Measurements from ENCODE around the gene AGMO.

The AGMO gene

GRCh38 chr7:15378494-15379145 lies 183.2 kb downstream of the AGMO start:
- H3K9me2 ChIP-seq (replicated peaks; ENCODE audit: control insufficient read depth, low read length) = no peaks in the 10 kb centered on the region
- TF ChIP-seq CTCF (IDR thresholded peaks at IDR 0.05; ENCODE audit: low read depth, low read length, poor library complexity, severe bottlenecking) (no peak), EZH2phosphoT487 (IDR thresholded peaks at IDR 0.05; ENCODE audit: borderline replicate concordance, low read length) (no peak)

GRCh38 chr7:15376600-15376999 lies 185.2 kb downstream of the AGMO start:
- no peaks in the 10 kb centered on the region for H3F3A ChIP-seq (ENCODE audit: control insufficient read depth, insufficient read depth)
- H3K9me2 ChIP-seq (replicated peaks; ENCODE audit: control insufficient read depth, low read length) = no peaks in the 10 kb centered on the region
- H3K4me2 ChIP-seq (ENCODE audit: low read length) = no peak overlapping the region
- H4K20me1 ChIP-seq (ENCODE audit: control insufficient read depth, insufficient read depth, low read depth, low read length) = no peaks in the 10 kb centered on the region
- no peaks in the 10 kb centered on the region for H3K27me3 ChIP-seq (ENCODE audit: control insufficient read depth, low read length)
- TF ChIP-seq CTCF (IDR thresholded peaks at IDR 0.05; ENCODE audit: low read depth, low read length, poor library complexity, severe bottlenecking) (no peak), EZH2phosphoT487 (IDR thresholded peaks at IDR 0.05; ENCODE audit: borderline replicate concordance, low read length) (no peak)
- no peaks in the 10 kb centered on the region for H3K79me2 ChIP-seq (ENCODE audit: control insufficient read depth, low read length)
- H3K36me3 ChIP-seq (ENCODE audit: control insufficient read depth, low read length) = no peaks in the 10 kb centered on the region
- no peaks in the 10 kb centered on the region for H3K4me1 ChIP-seq (ENCODE audit: control insufficient read depth, low read length)
- H3K27ac ChIP-seq (ENCODE audit: low read depth, low read length) = no peak overlapping the region
- no peak overlapping the region for H3K4me3 ChIP-seq (ENCODE audit: low read length)
- H3K9me3 ChIP-seq (ENCODE audit: control insufficient read depth, insufficient read depth, low read length) = peaks cover 4% of the 10 kb centered on the region; the same call in 1 of the 2 replicates

More at GRCh38 chr7:15378494-15379145, 183.2 kb downstream of the AGMO start:
- no peaks in the 10 kb centered on the region for H3K36me3 ChIP-seq (ENCODE audit: control insufficient read depth, low read length)
- no peak overlapping the region for H3K4me3 ChIP-seq (ENCODE audit: low read length)
- H3K9me3 ChIP-seq (ENCODE audit: control insufficient read depth, insufficient read depth, low read length) = peaks cover 4% of the 10 kb centered on the region; the same call in 1 of the 2 replicates
- H3K4me1 ChIP-seq (ENCODE audit: control insufficient read depth, low read length) = no peaks in the 10 kb centered on the region
- no peak overlapping the region for H3K4me2 ChIP-seq (ENCODE audit: low read length)
- H3K27me3 ChIP-seq (ENCODE audit: control insufficient read depth, low read length) = no peaks in the 10 kb centered on the region
- H4K20me1 ChIP-seq (ENCODE audit: control insufficient read depth, insufficient read depth, low read depth, low read length) = no peaks in the 10 kb centered on the region
- no peaks in the 10 kb centered on the region for H3K79me2 ChIP-seq (ENCODE audit: control insufficient read depth, low read length)
- H3K27ac ChIP-seq (ENCODE audit: low read depth, low read length) = no peak overlapping the region
- no peaks in the 10 kb centered on the region for H3F3A ChIP-seq (ENCODE audit: control insufficient read depth, insufficient read depth)

GRCh38 chr7:15370441-15370840 lies 191.4 kb downstream of the AGMO start:
- Histone ChIP-seq H3K9me2 (replicated peaks; ENCODE audit: control insufficient read depth, low read length) (no peaks in the 10 kb centered on the region), H3F3A (ENCODE audit: control insufficient read depth, insufficient read depth) (no peaks in the 10 kb centered on the region)

More at GRCh38 chr7:15370441-15370840, 191.4 kb downstream of the AGMO start:
- Histone ChIP-seq H3K36me3 (ENCODE audit: control insufficient read depth, low read length) (no peaks in the 10 kb centered on the region), H4K20me1 (ENCODE audit: control insufficient read depth, insufficient read depth, low read depth, low read length) (no peaks in the 10 kb centered on the region), H3K4me1 (ENCODE audit: control insufficient read depth, low read length) (no peaks in the 10 kb centered on the region), H3K27ac (ENCODE audit: low read depth, low read length) (no peak overlapping the region), H3K4me3 (ENCODE audit: low read length) (no peak overlapping the region), H3K27me3 (ENCODE audit: control insufficient read depth, low read length) (no peaks in the 10 kb centered on the region), H3K9me3 (ENCODE audit: control insufficient read depth, insufficient read depth, low read length) (no peaks in the 10 kb centered on the region), H3K4me2 (ENCODE audit: low read length) (no peak overlapping the region), H3K79me2 (ENCODE audit: control insufficient read depth, low read length) (no peaks in the 10 kb centered on the region)
- TF ChIP-seq CTCF (IDR thresholded peaks at IDR 0.05; ENCODE audit: low read depth, low read length, poor library complexity, severe bottlenecking) (no peak), EZH2phosphoT487 (IDR thresholded peaks at IDR 0.05; ENCODE audit: borderline replicate concordance, low read length) (no peak)
